ENCODE measurements around the gene LST1. TPM values are rescaled to one million over a fixed set of nuclear protein-coding genes. Genes with fewer than 3 reads are reported as not detected.

The LST1 gene
- total RNA-seq, 1 donor from 2014 or later: not detected

- H2AFZ ChIP-seq (replicated peaks): no peak overlapping the region
- no peaks in the 10 kb centered on the region for H3K36me3 ChIP-seq
- no peak for TF ChIP-seq EZH2 (IDR thresholded peaks at IDR 0.05)
- TF ChIP-seq, protein P1, sequence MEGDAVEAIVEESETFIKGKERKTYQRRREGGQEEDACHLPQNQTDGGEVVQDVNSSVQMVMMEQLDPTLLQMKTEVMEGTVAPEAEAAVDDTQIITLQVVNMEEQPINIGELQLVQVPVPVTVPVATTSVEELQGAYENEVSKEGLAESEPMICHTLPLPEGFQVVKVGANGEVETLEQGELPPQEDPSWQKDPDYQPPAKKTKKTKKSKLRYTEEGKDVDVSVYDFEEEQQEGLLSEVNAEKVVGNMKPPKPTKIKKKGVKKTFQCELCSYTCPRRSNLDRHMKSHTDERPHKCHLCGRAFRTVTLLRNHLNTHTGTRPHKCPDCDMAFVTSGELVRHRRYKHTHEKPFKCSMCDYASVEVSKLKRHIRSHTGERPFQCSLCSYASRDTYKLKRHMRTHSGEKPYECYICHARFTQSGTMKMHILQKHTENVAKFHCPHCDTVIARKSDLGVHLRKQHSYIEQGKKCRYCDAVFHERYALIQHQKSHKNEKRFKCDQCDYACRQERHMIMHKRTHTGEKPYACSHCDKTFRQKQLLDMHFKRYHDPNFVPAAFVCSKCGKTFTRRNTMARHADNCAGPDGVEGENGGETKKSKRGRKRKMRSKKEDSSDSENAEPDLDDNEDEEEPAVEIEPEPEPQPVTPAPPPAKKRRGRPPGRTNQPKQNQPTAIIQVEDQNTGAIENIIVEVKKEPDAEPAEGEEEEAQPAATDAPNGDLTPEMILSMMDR (IDR thresholded peaks at IDR 0.05): no peak
- no peak for TF ChIP-seq EZH2phosphoT487 (IDR thresholded peaks at IDR 0.05)
- peaks cover 20% of the 10 kb centered on the region for H3K27me3 Mint-ChIP-seq (ENCODE audit: insufficient read depth, low read depth)
- H4K20me1 ChIP-seq (ENCODE audit: low read depth): no peaks in the 10 kb centered on the region
- H3K9ac ChIP-seq: no peak overlapping the region
- no peak overlapping the region for H3K27ac ChIP-seq
- no peak overlapping the region for H3K4me2 ChIP-seq
- H3K27me3 ChIP-seq: no peaks in the 10 kb centered on the region
- H3K4me3 Mint-ChIP-seq: peak overlapping the region; percentile 24
- no peaks in the 10 kb centered on the region for H3F3A ChIP-seq (ENCODE audit: low read depth)
- H3K4me3 ChIP-seq: no peak overlapping the region
- H3K36me3 Mint-ChIP-seq: no peaks in the 10 kb centered on the region
- DNase-seq (ENCODE audit: low spot score): no peak
- peaks cover 5% of the 10 kb centered on the region for H3K4me1 ChIP-seq
- H3K27ac Mint-ChIP-seq: no peak overlapping the region
- no peaks in the 10 kb centered on the region for H3K9me3 Mint-ChIP-seq
- no peaks in the 10 kb centered on the region for H3K9me3 ChIP-seq (ENCODE audit: low read depth)
- H3K79me2 ChIP-seq (ENCODE audit: low read depth): no peaks in the 10 kb centered on the region
- peaks cover 4% of the 10 kb centered on the region for H3K4me1 Mint-ChIP-seq
Observed at GRCh38 chr6:31573239-31574105, 12.6 kb upstream of the LST1 start.

GRCh38 chr6:31574106-31575061, 11.7 kb upstream of the LST1 start:
- DNase-seq (ENCODE audit: low spot score): no peak
- Histone ChIP-seq H3K9me3 (ENCODE audit: low read depth) (no peaks in the 10 kb centered on the region), H3K9ac (no peak overlapping the region), H3F3A (ENCODE audit: low read depth) (no peaks in the 10 kb centered on the region), H3K27me3 (no peaks in the 10 kb centered on the region), H3K4me3 (no peak overlapping the region), H3K36me3 (no peaks in the 10 kb centered on the region), H3K4me2 (no peak overlapping the region), H3K27ac (no peak overlapping the region), H4K20me1 (ENCODE audit: low read depth) (no peaks in the 10 kb centered on the region), H3K4me1 (peaks cover 6% of the 10 kb centered on the region), H3K79me2 (ENCODE audit: low read depth) (no peaks in the 10 kb centered on the region), H2AFZ (replicated peaks) (no peak overlapping the region)
- TF ChIP-seq, protein P1 (IDR thresholded peaks at IDR 0.05): no peak
- TF ChIP-seq EZH2phosphoT487 (IDR thresholded peaks at IDR 0.05) (no peak), EZH2 (IDR thresholded peaks at IDR 0.05) (no peak)
- peaks cover 16% of the 10 kb centered on the region for H3K27me3 Mint-ChIP-seq (ENCODE audit: insufficient read depth, low read depth)
- H3K4me1 Mint-ChIP-seq: no peaks in the 10 kb centered on the region
- peak overlapping the region; percentile 58 for H3K27ac Mint-ChIP-seq
- H3K4me3 Mint-ChIP-seq: no peak overlapping the region
- no peaks in the 10 kb centered on the region for H3K9me3 Mint-ChIP-seq
- no peaks in the 10 kb centered on the region for H3K36me3 Mint-ChIP-seq

GRCh38 chr6:31575335-31575901, 10.7 kb upstream of the LST1 start, which contains the start of gene TNF:
Gene TNF, plus strand, starts transcription at chr6:31575565. Its CDS starts 177 bp downstream, at chr6:31575742.
- H3K27ac Mint-ChIP-seq: no peak within 1 kb of the TSS
- H3K4me1 Mint-ChIP-seq: peaks cover 3% of the 10 kb centered on the region
- Histone ChIP-seq H3K27me3 (peaks cover 7% of the 10 kb centered on the region), H2AFZ (replicated peaks) (no peak within 1 kb of the TSS), H3K4me2 (no peak within 1 kb of the TSS), H3K4me1 (peaks cover 6% of the 10 kb centered on the region), H3K9ac (no peak within 1 kb of the TSS), H3K9me3 (ENCODE audit: low read depth) (no peaks in the 10 kb centered on the region), H3K36me3 (no peaks in the 10 kb centered on the region), H4K20me1 (ENCODE audit: low read depth) (no peaks in the 10 kb centered on the region), H3K79me2 (ENCODE audit: low read depth) (no peaks in the 10 kb centered on the region), H3K4me3 (no peak within 1 kb of the TSS), H3K27ac (no peak within 1 kb of the TSS), H3F3A (ENCODE audit: low read depth) (no peaks in the 10 kb centered on the region)
- no peaks in the 10 kb centered on the region for H3K9me3 Mint-ChIP-seq
- no peak for DNase-seq (ENCODE audit: low spot score)
- H3K36me3 Mint-ChIP-seq: no peaks in the 10 kb centered on the region
- TF ChIP-seq, protein P1 (IDR thresholded peaks at IDR 0.05): no peak
- TF ChIP-seq EZH2phosphoT487 (IDR thresholded peaks at IDR 0.05): no peak
- TF ChIP-seq EZH2 (IDR thresholded peaks at IDR 0.05): no peak
- H3K4me3 Mint-ChIP-seq: no peak within 1 kb of the TSS
- H3K27me3 Mint-ChIP-seq (ENCODE audit: insufficient read depth, low read depth): peaks cover 18% of the 10 kb centered on the region
